ENCODE data around the gene RPS6KA2.
"Not testable (repeated sequence)": the region's sequence is repeated elsewhere in the genome, so short reads cannot be mapped to it uniquely, and the experiment has no call there.

Gene RPS6KA2

GRCh38 chr6:166553563-166554271 is 73.3 kb downstream of the RPS6KA2 start:
- no peak for DNase-seq (ENCODE audit: low read depth in 2 of 2)

GRCh38 chr6:166552600-166552999 is 74.5 kb downstream of the RPS6KA2 start:
- no peak for DNase-seq (ENCODE audit: low read depth in 2 of 2)

GRCh38 chr6:166551754-166552495 is 75.1 kb downstream of the RPS6KA2 start:
- no peak for DNase-seq (ENCODE audit: low read depth in 2 of 2)

- DNase-seq (ENCODE audit: low read depth in 2 of 2) = no peak
Observed at GRCh38 chr6:166546653-166547052, 80.4 kb downstream of the RPS6KA2 start.

- no peak for DNase-seq (ENCODE audit: low read depth in 2 of 2)
Observed at GRCh38 chr6:166545156-166546034, 81.7 kb downstream of the RPS6KA2 start.

GRCh38 chr6:166544296-166544605 is 82.8 kb downstream of the RPS6KA2 start:
- DNase-seq (ENCODE audit: low read depth in 2 of 2) = no peak

- DNase-seq (ENCODE audit: low read depth in 2 of 2) = no peak
Observed at GRCh38 chr6:166543603-166544295, 83.3 kb downstream of the RPS6KA2 start.

GRCh38 chr6:166542580-166542912 is 84.5 kb downstream of the RPS6KA2 start:
- DNase-seq (ENCODE audit: low read depth in 2 of 2) = no peak

GRCh38 chr6:166541876-166542579 is 85.0 kb downstream of the RPS6KA2 start:
- DNase-seq (ENCODE audit: low read depth in 2 of 2) = no peak

- DNase-seq (ENCODE audit: low read depth in 2 of 2) = no peak
Observed at GRCh38 chr6:166541366-166541765, 85.7 kb downstream of the RPS6KA2 start.

GRCh38 chr6:166540631-166541331 is 86.3 kb downstream of the RPS6KA2 start:
- DNase-seq (ENCODE audit: low read depth in 2 of 2) = peak; percentile 38 to 43

GRCh38 chr6:166539543-166539942 is 87.5 kb downstream of the RPS6KA2 start:
- no peak for DNase-seq (ENCODE audit: low read depth in 2 of 2)

GRCh38 chr6:166539011-166539385 is 88.1 kb downstream of the RPS6KA2 start:
- not testable (repeated sequence) for DNase-seq (ENCODE audit: low read depth in 2 of 2)

GRCh38 chr6:166538297-166539010 is 88.6 kb downstream of the RPS6KA2 start:
- DNase-seq (ENCODE audit: low read depth in 2 of 2) = no peak

GRCh38 chr6:166534658-166535406 is 92.2 kb downstream of the RPS6KA2 start:
- no peak for DNase-seq (ENCODE audit: low read depth in 2 of 2)

GRCh38 chr6:166533205-166533824 is 93.7 kb downstream of the RPS6KA2 start:
- no peak for DNase-seq (ENCODE audit: low read depth in 2 of 2)

- no peak for DNase-seq (ENCODE audit: low read depth in 2 of 2)
Observed at GRCh38 chr6:166532302-166532701, 94.7 kb downstream of the RPS6KA2 start.

GRCh38 chr6:166530211-166531095 is 96.6 kb downstream of the RPS6KA2 start:
- no peak for DNase-seq (ENCODE audit: low read depth in 2 of 2)

Measured in stimulated activated CD8-positive, alpha-beta memory T cell treated with anti-CD3 and anti-CD28 coated beads, Interleukin-15, amount 100 ng/mL, for 4 hours (primary cell).